CD14-positive monocyte (primary cell): ENCODE results near the gene AXL. TPM values are rescaled to one million over a fixed set of nuclear protein-coding genes. Genes with fewer than 3 reads are reported as not detected.

Experiments used
- DNase-seq, 3 donors: peaks; one replicate each; pipeline ENCODE4 v3.0.0-alpha.2; 2011 to 2022
- H2AFZ ChIP-seq: 2 replicates; pipeline ENCODE4 v1.6.0; 2012; ENCODE audit warnings: mild to moderate bottlenecking, low read depth, low read length, inconsistent platforms; ENCODE audit not compliant: insufficient read depth, poor library complexity, severe bottlenecking
- H3K27ac ChIP-seq, 2 donors: 1 replicate in 1 of 2; 2 replicates in 1 of 2; pipeline ENCODE4 v1.5.1; 2012 to 2013; ENCODE audit warnings: low read length in 2 of 2, control low read depth in 1 of 2, inconsistent platforms in 1 of 2, low read depth in 1 of 2, mild to moderate bottlenecking in 1 of 2
- H3K27me3 ChIP-seq, 2 donors: one replicate each; pipeline versions ENCODE4 v1.6.0 to v1.6.1; 2011 to 2013; ENCODE audit warnings: low read length in 2 of 2; ENCODE audit not compliant: control insufficient read depth in 2 of 2, insufficient read depth in 2 of 2
- H3K36me3 ChIP-seq, 2 donors: replicated peaks in 1 of 2; 1 replicate in 1 of 2; 2 replicates in 1 of 2; pipeline versions ENCODE4 v1.5.1 to v1.6.1; 2012 to 2013; ENCODE audit warnings: low read length in 2 of 2, control low read depth in 1 of 2, inconsistent platforms in 1 of 2, mild to moderate bottlenecking in 1 of 2; ENCODE audit not compliant: insufficient read depth in 2 of 2, control insufficient read depth in 1 of 2
- H3K4me1 ChIP-seq, 2 donors: 1 replicate in 1 of 2; 2 replicates in 1 of 2; pipeline versions ENCODE4 v1.5.1 to v1.6.1; 2012 to 2013; ENCODE audit warnings: low read length in 2 of 2, control low read depth in 1 of 2, inconsistent platforms in 1 of 2, mild to moderate bottlenecking in 1 of 2, moderate library complexity in 1 of 2; ENCODE audit not compliant: insufficient read depth in 2 of 2, control insufficient read depth in 1 of 2
- H3K4me2 ChIP-seq: replicated peaks from 2 replicates; pipeline ENCODE3; 2012; ENCODE audit warnings: low read length, moderate library complexity, mild to moderate bottlenecking; ENCODE audit not compliant: poor library complexity, severe bottlenecking; ENCODE audit errors: extremely low read depth
- H3K4me3 ChIP-seq, 3 experiments: fragments of 200-600 bp in 1 of 3; sonication (generic) in 1 of 3; replicated peaks in 1 of 3; 1 replicate in 2 of 3; 2 replicates in 1 of 3; pipeline ENCODE4 v1.5.1; 2011 to 2013; ENCODE audit warnings: low read length in 3 of 3, mild to moderate bottlenecking in 3 of 3, control low read depth in 2 of 3, low read depth in 2 of 3, inconsistent platforms in 1 of 3, moderate library complexity in 1 of 3
- H3K79me2 ChIP-seq: 2 replicates; pipeline ENCODE4 v1.6.0; 2012; ENCODE audit warnings: mild to moderate bottlenecking, control low read depth, inconsistent platforms, low read length, moderate library complexity; ENCODE audit not compliant: insufficient read depth
- H3K9ac ChIP-seq: 2 replicates; pipeline ENCODE4 v1.6.0; 2017; ENCODE audit warnings: low read length, mild to moderate bottlenecking; ENCODE audit not compliant: insufficient read depth, poor library complexity, severe bottlenecking
- H3K9me3 ChIP-seq, 2 donors: replicated peaks in 1 of 2; 1 replicate in 1 of 2; 2 replicates in 1 of 2; pipeline versions ENCODE4 v1.5.1 to v1.6.1; 2012 to 2013; ENCODE audit warnings: low read length in 2 of 2, control low read depth in 1 of 2; ENCODE audit not compliant: control insufficient read depth in 1 of 2, insufficient read depth in 1 of 2
- H4K20me1 ChIP-seq: 2 replicates; pipeline ENCODE4 v1.6.0; 2012; ENCODE audit warnings: mild to moderate bottlenecking, low read length, control low read depth, moderate library complexity; ENCODE audit not compliant: insufficient read depth
- H3K27ac Mint-ChIP-seq, 7 donors: one replicate each; pipeline ENCODE4 v1.8.0; 2020; ENCODE audit warnings: mild to moderate bottlenecking in 7 of 7, mixed read lengths in 7 of 7, moderate library complexity in 6 of 7, inconsistent platforms in 2 of 7
- H3K27me3 Mint-ChIP-seq, 3 donors: one replicate each; pipeline ENCODE4 v1.8.0; 2021 to 2022; ENCODE audit warnings: low read depth in 3 of 3, mild to moderate bottlenecking in 3 of 3, mixed read lengths in 3 of 3, moderate library complexity in 3 of 3, inconsistent platforms in 1 of 3
- H3K36me3 Mint-ChIP-seq, 2 donors: one replicate each; pipeline ENCODE4 v1.8.0; 2020; ENCODE audit warnings: mixed read lengths in 2 of 2, inconsistent platforms in 1 of 2, mild to moderate bottlenecking in 1 of 2
- H3K4me1 Mint-ChIP-seq: one replicate; pipeline ENCODE4 v1.8.0; 2020; ENCODE audit warnings: mild to moderate bottlenecking, mixed read lengths
- H3K4me3 Mint-ChIP-seq, 2 donors: one replicate each; pipeline ENCODE4 v1.8.0; 2020; ENCODE audit warnings: mild to moderate bottlenecking in 2 of 2, mixed read lengths in 2 of 2, moderate library complexity in 1 of 2
- H3K9me3 Mint-ChIP-seq, 7 donors: one replicate each; pipeline ENCODE4 v1.8.0; 2020 to 2022; ENCODE audit warnings: mixed read lengths in 7 of 7, mild to moderate bottlenecking in 6 of 7, moderate library complexity in 6 of 7, inconsistent platforms in 2 of 7
- CTCF ChIP-seq: fragments of 200-600 bp; IDR thresholded peaks from one replicate; pipeline ENCODE4 v1.8.0; 2022; ENCODE audit warnings: antibody characterized with exemption, mild to moderate bottlenecking
- WGBS: methylation state at CpG from one replicate; pipeline ENCODE4 v1.1.5; 2013; ENCODE audit warnings: missing lambda C conversion rate; ENCODE audit not compliant: insufficient coverage; 5-methylcytosine and 5-hydroxymethylcytosine counted together
- intact Hi-C, 2 donors: fragments of 100-400 bp; cut with micrococcal nuclease; formaldehyde crosslinking; loops; one replicate each; pipeline versions ENCODE4 v1.15.0 to v1.15.1; 2023
- polyA plus RNA-seq, 3 donors: library from polyadenylated mRNA; depleted of rRNA in 1 of 3; unstranded in 2 of 3; stranded (reverse) in 1 of 3; fragments of 300-500 nt in 2 of 3; fragments of >200 nt in 1 of 3; fragmentation: Illumina TruSeq in 2 of 3; gene quantifications; 1 replicate in 2 of 3; 2 replicates in 1 of 3; pipeline ENCODE4 v1.2.3, GENCODE V29; 2012 to 2021

Gene AXL
- polyA plus RNA-seq, 3 donors: 0.05 to 0.07 TPM; not detected in 1

- H3K9me3 ChIP-seq: no peaks in the 10 kb centered on the region
- no peak overlapping the region for H3K9ac ChIP-seq
- H3K4me3 Mint-ChIP-seq: no peak overlapping the region
- no peak overlapping the region for H3K4me2 ChIP-seq
- no peaks in the 10 kb centered on the region for H4K20me1 ChIP-seq
- H3K4me3 ChIP-seq: no peak overlapping the region
- no peaks in the 10 kb centered on the region for H3K79me2 ChIP-seq
- H3K27ac Mint-ChIP-seq: no peak overlapping the region
- H2AFZ ChIP-seq: no peak overlapping the region
- WGBS: 94% methylated on average over 2 of the region's 3 CpGs
- peaks cover 3 to 19% of the 10 kb centered on the region in 2 donors for H3K27me3 ChIP-seq
- H3K4me1 ChIP-seq: peaks cover 36 to 39% of the 10 kb centered on the region in 2 donors
- no peak for TF ChIP-seq CTCF
- peaks cover 22 to 27% (median 25%) of the 10 kb centered on the region in 3 donors for H3K27me3 Mint-ChIP-seq
- H3K4me1 Mint-ChIP-seq: peaks cover 34% of the 10 kb centered on the region
- peaks cover 0 to 6% of the 10 kb centered on the region in 2 donors for H3K36me3 Mint-ChIP-seq
- H3K9me3 Mint-ChIP-seq: peaks cover 0 to 4% (median 2%) of the 10 kb centered on the region in 7 donors
- intact Hi-C loops: no loop called here
- no peaks in the 10 kb centered on the region for H3K36me3 ChIP-seq
- H3K27ac ChIP-seq: no peak overlapping the region
- DNase-seq: no peak
Observed at GRCh38 chr19:41230067-41230857, 11.2 kb downstream of the AXL start.

- intact Hi-C loops: no loop called here
- no CpG with 5 or more reads among the region's 8 CpGs for WGBS
- no peak for TF ChIP-seq CTCF
- Mint-ChIP-seq H3K4me3 (no peak overlapping the region), H3K27me3 (peaks cover 1 to 5% (median 5%) of the 10 kb centered on the region in 3 donors), H3K9me3 (no peaks in the 10 kb centered on the region), H3K36me3 (no peaks in the 10 kb centered on the region), H3K27ac (peak overlapping the region in 3 of 7 donors; percentile 30 to 90 (median 71)), H3K4me1 (peaks cover 20% of the 10 kb centered on the region)
- Histone ChIP-seq H3K36me3 (no peaks in the 10 kb centered on the region), H4K20me1 (no peaks in the 10 kb centered on the region), H3K27me3 (no peaks in the 10 kb centered on the region), H3K4me1 (peaks cover 24 to 25% of the 10 kb centered on the region in 2 donors), H3K79me2 (no peaks in the 10 kb centered on the region), H3K9ac (no peak overlapping the region), H3K27ac (peak overlapping the region in 1 of 2 donors; percentile 70), H2AFZ (no peak overlapping the region), H3K4me3 (no peak overlapping the region), H3K9me3 (no peaks in the 10 kb centered on the region), H3K4me2 (peak overlapping the region; percentile 9)
- DNase-seq: no peak
Observed at GRCh38 chr19:41232686-41233085, 13.7 kb downstream of the AXL start.
